Sigmoid colon (tissue), 7 donors: Measurements from ENCODE around the gene LCLAT1. TPM values are rescaled to one million over a fixed set of nuclear protein-coding genes. Genes with fewer than 3 reads are reported as not detected.

ENCODE experiments used
- DNase-seq: peaks from one replicate; pipeline ENCODE4 v3.0.0-alpha.2; 2019
- H3K27ac ChIP-seq, 4 donors: fragments of 200-600 bp; sonication (generic); one replicate each; pipeline ENCODE4 v1.5.1; 2016 to 2019; ENCODE audit warnings: mild to moderate bottlenecking in 1 of 4
- H3K27me3 ChIP-seq, 3 donors: fragments of 200-600 bp; sonication (generic); one replicate each; pipeline ENCODE4 v1.5.1; 2019; ENCODE audit warnings: mild to moderate bottlenecking in 1 of 3
- H3K36me3 ChIP-seq, 4 donors: fragments of 200-600 bp; sonication (generic); one replicate each; pipeline ENCODE4 v1.5.1; 2016 to 2019
- H3K4me1 ChIP-seq, 4 donors: fragments of 200-600 bp; sonication (generic); one replicate each; pipeline ENCODE4 v1.5.1; 2017 to 2019
- H3K4me3 ChIP-seq, 4 donors: fragments of 200-600 bp; sonication (generic); one replicate each; pipeline ENCODE4 v1.5.1; 2017 to 2019; ENCODE audit warnings: mild to moderate bottlenecking in 2 of 4, moderate library complexity in 1 of 4
- H3K9me3 ChIP-seq, 4 donors: fragments of 200-600 bp in 3 of 4; sonication (generic) in 3 of 4; one replicate each; pipeline versions ENCODE4 v1.5.1 to v1.6.1; 2013 to 2019
- CTCF ChIP-seq, 4 experiments: fragments of 450-650 bp in 3 of 4; fragments of 200-600 bp in 1 of 4; IDR thresholded peaks; one replicate each; pipeline ENCODE4 v1.5.1; 2016 to 2019; ENCODE audit warnings: antibody characterized with exemption in 4 of 4, mild to moderate bottlenecking in 3 of 4, moderate library complexity in 2 of 4
- EP300 ChIP-seq, 4 donors: sonication (generic); formaldehyde crosslinking; IDR thresholded peaks; one replicate each; pipeline ENCODE4 v1.6.1; 2017; ENCODE audit warnings: antibody characterized with exemption in 4 of 4
- POLR2A ChIP-seq, 2 donors: fragments of 450-650 bp; IDR thresholded peaks; one replicate each; pipeline ENCODE4 v1.6.1; 2016; ENCODE audit warnings: antibody characterized with exemption in 2 of 2, mild to moderate bottlenecking in 2 of 2, moderate library complexity in 2 of 2
- POLR2AphosphoS5 ChIP-seq, 4 donors: sonication (generic); formaldehyde crosslinking; IDR thresholded peaks; one replicate each; pipeline ENCODE4 v1.6.1; 2017; ENCODE audit warnings: antibody characterized with exemption in 4 of 4
- WGBS, 2 donors: extraction: QIAGEN DNeasy Blood & Tissue Kit; methylation state at CpG; one replicate each; pipeline ENCODE4 v1.1.7; 2013; 5-methylcytosine and 5-hydroxymethylcytosine counted together
- intact Hi-C: fragments of 100-400 bp; cut with DNase I; formaldehyde crosslinking; loops from one replicate; pipeline ENCODE4 v1.15.1; 2023
- polyA plus RNA-seq, 3 donors: library from polyadenylated mRNA; stranded (reverse); fragments of 200-250 nt; gene quantifications; one replicate each; pipeline ENCODE4 v1.2.3, GENCODE V29; 2013
- total RNA-seq, 4 donors: library from RNA; depleted of rRNA; stranded (reverse); fragments of >200 nt; gene quantifications; one replicate each; pipeline ENCODE4 v1.1.0, GENCODE V29; 2016
- donor health status: healthy with polysubstance abuse.
- donor health status: Bipolar disorder and iron deficiency.
- donor health status: healthy.

The LCLAT1 gene
- total and polyA plus RNA-seq, 7 donors: 1.2 to 17.2 (median 10.0) TPM

- 92 to 97% methylated on average over 2 of the region's 2 CpGs for WGBS, 2 donors
- H3K36me3 ChIP-seq: no peaks in the 10 kb centered on the region
- H3K27me3 ChIP-seq: no peaks in the 10 kb centered on the region
- peaks cover 0 to 28% (median 17%) of the 10 kb centered on the region in 4 donors for H3K4me1 ChIP-seq
- no peak for DNase-seq
- H3K27ac ChIP-seq: peak overlapping the region in 1 of 4 donors; percentile 53
- intact Hi-C loops: no loop called here
- TF ChIP-seq POLR2AphosphoS5 (IDR thresholded peaks at IDR 0.05) (no peak), POLR2A (IDR thresholded peaks at IDR 0.05) (no peak), CTCF (IDR thresholded peaks at IDR 0.05) (no peak), EP300 (IDR thresholded peaks at IDR 0.05) (no peak)
- H3K9me3 ChIP-seq: no peaks in the 10 kb centered on the region
- H3K4me3 ChIP-seq: no peak overlapping the region
Observed at GRCh38 chr2:30476636-30477035, 29.6 kb downstream of the LCLAT1 start.

- Histone ChIP-seq H3K27ac (peak overlapping the region in 1 of 4 donors; percentile 55), H3K27me3 (no peaks in the 10 kb centered on the region), H3K4me3 (no peak overlapping the region), H3K9me3 (no peaks in the 10 kb centered on the region), H3K36me3 (no peaks in the 10 kb centered on the region), H3K4me1 (peaks cover 0 to 43% (median 21%) of the 10 kb centered on the region in 4 donors)
- TF ChIP-seq EP300 (IDR thresholded peaks at IDR 0.05): no peak
- TF ChIP-seq POLR2A (IDR thresholded peaks at IDR 0.05): no peak
- TF ChIP-seq CTCF (IDR thresholded peaks at IDR 0.05): no peak
- intact Hi-C loops: no loop called here
- DNase-seq: no peak
- 18 to 64% methylated on average over 6 of the region's 6 CpGs for WGBS, 2 donors
Observed at GRCh38 chr2:30480703-30481322, 33.8 kb downstream of the LCLAT1 start.

GRCh38 chr2:30481323-30481800 lies 34.3 kb downstream of the LCLAT1 start:
- WGBS, 2 donors: 16 to 54% methylated on average over 3 of the region's 3 CpGs
- intact Hi-C loops: no loop called here
- H3K36me3 ChIP-seq: no peaks in the 10 kb centered on the region
- peaks cover 0 to 43% (median 21%) of the 10 kb centered on the region in 4 donors for H3K4me1 ChIP-seq
- H3K4me3 ChIP-seq: no peak overlapping the region
- TF ChIP-seq CTCF (IDR thresholded peaks at IDR 0.05) (no peak), POLR2A (IDR thresholded peaks at IDR 0.05) (no peak), EP300 (IDR thresholded peaks at IDR 0.05) (no peak), POLR2AphosphoS5 (IDR thresholded peaks at IDR 0.05) (no peak)
- H3K27me3 ChIP-seq: no peaks in the 10 kb centered on the region
- H3K27ac ChIP-seq: peak overlapping the region in 3 of 4 donors; percentile 11 to 55 (median 19)
- DNase-seq: no peak
- no peaks in the 10 kb centered on the region for H3K9me3 ChIP-seq

- TF ChIP-seq EP300 (IDR thresholded peaks at IDR 0.05): no peak
- TF ChIP-seq POLR2AphosphoS5 (IDR thresholded peaks at IDR 0.05): no peak
- Histone ChIP-seq H3K27ac (peak overlapping the region in 3 of 4 donors; percentile 11 to 55 (median 19)), H3K9me3 (no peaks in the 10 kb centered on the region), H3K27me3 (no peaks in the 10 kb centered on the region), H3K4me1 (peaks cover 0 to 43% (median 21%) of the 10 kb centered on the region in 4 donors), H3K36me3 (no peaks in the 10 kb centered on the region), H3K4me3 (no peak overlapping the region)
- no peak for DNase-seq
- intact Hi-C loops: no loop called here
Observed at GRCh38 chr2:30482011-30482410, 35.0 kb downstream of the LCLAT1 start.

GRCh38 chr2:30484145-30484544 lies 37.1 kb downstream of the LCLAT1 start:
- intact Hi-C loops: no loop called here
- H3K9me3 ChIP-seq: no peaks in the 10 kb centered on the region
- no peaks in the 10 kb centered on the region for H3K27me3 ChIP-seq
- no peaks in the 10 kb centered on the region for H3K36me3 ChIP-seq
- no peak for DNase-seq
- 78 to 89% methylated on average over 3 of the region's 3 CpGs for WGBS, 2 donors
- TF ChIP-seq CTCF (IDR thresholded peaks at IDR 0.05) (no peak), EP300 (IDR thresholded peaks at IDR 0.05) (no peak), POLR2A (IDR thresholded peaks at IDR 0.05) (no peak), POLR2AphosphoS5 (IDR thresholded peaks at IDR 0.05) (no peak)
- H3K4me3 ChIP-seq: no peak overlapping the region
- no peak overlapping the region for H3K27ac ChIP-seq
- peaks cover 0 to 35% (median 17%) of the 10 kb centered on the region in 4 donors for H3K4me1 ChIP-seq
